SK-N-MC (cell line): ENCODE data around the gene RUNX1.

Experiments used
- DNase-seq: peaks from one replicate; pipeline ENCODE4 v3.0.0-alpha.2; 2011; ENCODE audit warnings: low read depth, low spot score
- H3K27ac ChIP-seq: fragments of 200-600 bp; sonication (generic); 2 replicates; pipeline ENCODE4 v1.5.1; 2016; ENCODE audit warnings: mixed run types
- H3K36me3 ChIP-seq: fragments of 200-600 bp; sonication (generic); 2 replicates; pipeline ENCODE4 v1.6.1; 2017; ENCODE audit warnings: antibody characterized with exemption, low read length, mixed read lengths; ENCODE audit not compliant: insufficient read depth
- H3K4me3 ChIP-seq: fragments of 200-600 bp; sonication (generic); 2 replicates; pipeline ENCODE4 v1.5.1; 2016
- H3K9ac ChIP-seq: fragments of 200-600 bp; sonication (generic); 2 replicates; pipeline ENCODE4 v1.8.0; 2017; ENCODE audit warnings: mixed run types, mixed read lengths; ENCODE audit not compliant: insufficient read length
- H3K9me3 ChIP-seq: fragments of 200-600 bp; sonication (generic); 2 replicates; pipeline ENCODE4 v1.6.1; 2017; ENCODE audit warnings: low read depth, mild to moderate bottlenecking, antibody characterized with exemption, low read length, moderate library complexity, mixed read lengths
- EZH2 ChIP-seq: fragments of 200-600 bp; sonication (generic); IDR thresholded peaks from one replicate; pipeline ENCODE4 v1.6.1; 2017; ENCODE audit warnings: antibody characterized with exemption
- FOXP2 ChIP-seq: optimal IDR thresholded peaks from 2 replicates; pipeline ENCODE3; 2011; ENCODE audit warnings: mild to moderate bottlenecking, moderate library complexity; ENCODE audit not compliant: insufficient read depth; ENCODE audit errors: extremely low read length, control extremely low read depth
- POLR2AphosphoS5 ChIP-seq: IDR thresholded peaks from 2 replicates; pipeline ENCODE4 v1.6.1; 2012; ENCODE audit warnings: mild to moderate bottlenecking, low read depth, low read length, borderline replicate concordance

Gene RUNX1

DNA sequence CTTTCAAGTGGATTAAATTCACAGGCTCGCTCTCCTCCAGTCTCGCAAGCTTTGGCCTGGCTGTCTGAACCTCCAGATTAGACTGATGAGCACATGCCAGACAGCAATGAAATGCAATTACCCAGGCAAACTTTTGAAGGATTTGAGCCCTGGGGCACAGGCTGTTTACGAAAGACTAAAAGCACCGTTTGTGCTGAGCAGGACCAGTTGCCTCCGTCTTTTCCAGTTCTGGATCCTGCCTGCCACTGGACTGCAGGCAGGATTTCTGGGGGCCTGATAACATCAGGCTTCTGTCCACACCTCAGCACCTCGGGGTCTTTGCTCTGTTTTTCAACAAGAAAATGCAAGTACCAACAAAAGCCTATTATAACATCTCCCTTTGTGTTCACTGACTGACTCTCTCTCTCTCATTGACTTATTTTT lies 234.6 kb downstream of the RUNX1 start:
- DNase-seq = no peak
- Histone ChIP-seq H3K9ac (no peak overlapping the region), H3K27ac (no peak overlapping the region), H3K9me3 (no peaks in the 10 kb centered on the region), H3K4me3 (no peak overlapping the region), H3K36me3 (no peaks in the 10 kb centered on the region)
- TF ChIP-seq POLR2AphosphoS5 (no peak), FOXP2 (no peak), EZH2 (no peak)

GRCh38 chr21:34813266-34813894 lies 235.7 kb downstream of the RUNX1 start:
- H3K9ac ChIP-seq = no peak overlapping the region
- H3K4me3 ChIP-seq = no peak overlapping the region
- no peak overlapping the region for H3K27ac ChIP-seq
- H3K36me3 ChIP-seq = no peaks in the 10 kb centered on the region
- no peaks in the 10 kb centered on the region for H3K9me3 ChIP-seq
- no peak for DNase-seq
- TF ChIP-seq FOXP2 = no peak
- TF ChIP-seq POLR2AphosphoS5 = no peak
- no peak for TF ChIP-seq EZH2

- H3K4me3 ChIP-seq = no peak overlapping the region
- no peaks in the 10 kb centered on the region for H3K9me3 ChIP-seq
- no peak overlapping the region for H3K27ac ChIP-seq
- no peaks in the 10 kb centered on the region for H3K36me3 ChIP-seq
- DNase-seq = no peak
- TF ChIP-seq FOXP2 (no peak), POLR2AphosphoS5 (no peak), EZH2 (no peak)
- H3K9ac ChIP-seq = no peak overlapping the region
These were observed 236.4 kb downstream of the RUNX1 start for GRCh38 chr21:34812504-34813265.

DNA sequence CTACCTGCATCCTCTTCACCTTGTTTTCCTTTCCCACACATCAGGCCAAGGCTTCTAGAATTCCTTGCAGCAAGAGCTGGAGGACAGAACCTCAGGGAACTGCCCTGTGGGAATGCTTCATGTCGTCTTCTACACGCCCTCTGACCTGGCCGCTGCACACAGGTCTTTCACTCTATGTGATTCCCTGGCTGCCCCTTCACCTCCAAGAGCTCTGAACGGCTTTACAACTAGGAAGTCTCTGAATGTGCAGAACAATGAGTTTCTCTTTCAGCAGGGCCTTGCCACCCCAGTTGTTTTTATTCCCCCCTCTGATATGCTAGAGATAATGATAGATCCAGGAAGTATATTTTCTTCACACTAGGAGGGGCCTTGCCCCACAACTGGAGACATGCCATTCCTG lies 237.7 kb downstream of the RUNX1 start:
- no peak overlapping the region for H3K9ac ChIP-seq

GRCh38 chr21:34810786-34811185 lies 238.3 kb downstream of the RUNX1 start:
- no peaks in the 10 kb centered on the region for H3K36me3 ChIP-seq
- no peak for DNase-seq
- H3K27ac ChIP-seq = no peak overlapping the region
- no peak overlapping the region for H3K9ac ChIP-seq
- no peak overlapping the region for H3K4me3 ChIP-seq
- TF ChIP-seq FOXP2 (no peak), EZH2 (no peak), POLR2AphosphoS5 (no peak)
- H3K9me3 ChIP-seq = no peaks in the 10 kb centered on the region

More for the DNA sequence above, 237.7 kb downstream of the RUNX1 start:
- H3K36me3 ChIP-seq = no peaks in the 10 kb centered on the region
- TF ChIP-seq EZH2 (no peak), POLR2AphosphoS5 (no peak), FOXP2 (no peak)
- no peak overlapping the region for H3K4me3 ChIP-seq
- DNase-seq = no peak
- no peaks in the 10 kb centered on the region for H3K9me3 ChIP-seq
- H3K27ac ChIP-seq = no peak overlapping the region

DNA sequence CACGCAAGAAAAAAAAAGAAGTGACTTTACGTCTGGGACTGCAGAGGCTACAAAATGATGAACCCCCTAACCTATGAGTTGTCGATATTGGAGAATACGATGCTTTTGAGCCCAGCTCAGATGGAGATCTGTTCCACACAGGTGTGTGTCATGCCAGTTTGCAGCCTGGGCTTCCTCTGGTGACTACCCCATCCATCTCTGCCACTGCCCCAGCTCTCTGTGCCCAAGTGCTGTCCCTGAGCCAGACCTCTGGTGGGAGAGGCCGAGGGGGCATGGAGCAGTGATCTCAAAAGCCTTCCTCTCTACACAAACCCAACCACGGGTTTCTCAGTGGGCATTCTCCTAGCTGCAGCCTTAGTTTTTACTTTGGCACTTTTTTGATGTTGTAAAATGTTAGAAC lies 239.3 kb downstream of the RUNX1 start:
- H3K27ac ChIP-seq = no peak overlapping the region
- no peaks in the 10 kb centered on the region for H3K36me3 ChIP-seq
- no peaks in the 10 kb centered on the region for H3K9me3 ChIP-seq
- H3K4me3 ChIP-seq = no peak overlapping the region
- DNase-seq = no peak
- TF ChIP-seq FOXP2 (no peak), EZH2 (no peak), POLR2AphosphoS5 (no peak)
- H3K9ac ChIP-seq = no peak overlapping the region

- no peak for TF ChIP-seq FOXP2
- TF ChIP-seq EZH2 = no peak
- no peak for TF ChIP-seq POLR2AphosphoS5
- DNase-seq = no peak
- Histone ChIP-seq H3K9me3 (no peaks in the 10 kb centered on the region), H3K4me3 (no peak overlapping the region), H3K9ac (no peak overlapping the region), H3K36me3 (no peaks in the 10 kb centered on the region), H3K27ac (no peak overlapping the region)
These were observed 240.4 kb downstream of the RUNX1 start for GRCh38 chr21:34808569-34809204.

- no peak for TF ChIP-seq POLR2AphosphoS5
- TF ChIP-seq EZH2 = no peak
- no peak for TF ChIP-seq FOXP2
- DNase-seq = no peak
- no peaks in the 10 kb centered on the region for H3K9me3 ChIP-seq
- no peak overlapping the region for H3K4me3 ChIP-seq
- no peaks in the 10 kb centered on the region for H3K36me3 ChIP-seq
- H3K27ac ChIP-seq = no peak overlapping the region
- no peak overlapping the region for H3K9ac ChIP-seq
These were observed 241.1 kb downstream of the RUNX1 start for GRCh38 chr21:34807881-34808568.
